OCI-LY7 (cell line): ENCODE results near the gene CAPN9. TPM values are rescaled to one million over a fixed set of nuclear protein-coding genes. Genes with fewer than 3 reads are reported as not detected.
"Not testable (repeated sequence)": the region's sequence is repeated elsewhere in the genome, so short reads cannot be mapped to it uniquely, and the experiment has no call there.

ENCODE experiments used
- BruUV-seq: library from RNA; stranded (reverse); fragments of 400-500 nt; replicated peaks from 2 replicates; lab custom pipeline; 2021; lab: Mats Ljungman, UMichigan
- CTCF ChIA-PET: fragments of 300-600 bp; sonication (Branson Sonifier 250); formaldehyde crosslinking; loops from one replicate; lab custom pipeline; 2022; ENCODE audit warnings: antibody characterized with exemption; ENCODE audit not compliant: unreplicated experiment; lab: Charles Lee
- POLR2A ChIA-PET: fragments of 300-600 bp; sonication (Branson Sonifier 250); formaldehyde crosslinking; loops from one replicate; lab custom pipeline; 2022; ENCODE audit warnings: antibody characterized with exemption; lab: Charles Lee
- DNase-seq: peaks from one replicate; pipeline ENCODE4 v3.0.0-alpha.2; 2015; ENCODE audit warnings: low spot score
- H2AFZ ChIP-seq: fragments of 200-600 bp; sonication (generic), shearing (Covaris generic); 2 replicates; pipeline ENCODE4 v1.6.1; 2014; ENCODE audit warnings: mild to moderate bottlenecking, antibody characterized with exemption, low read length, moderate library complexity
- H3K27ac ChIP-seq: fragments of 200-600 bp; sonication (generic); 2 replicates; pipeline ENCODE4 v1.5.1; 2014; ENCODE audit warnings: mixed run types, low read depth, mild to moderate bottlenecking, moderate library complexity, low read length, inconsistent platforms; ENCODE audit not compliant: poor library complexity, severe bottlenecking
- H3K36me3 ChIP-seq: fragments of 200-600 bp; sonication (generic); 2 replicates; pipeline ENCODE4 v1.6.1; 2014; ENCODE audit warnings: mild to moderate bottlenecking, antibody characterized with exemption, low read length, moderate library complexity, mixed read lengths; ENCODE audit not compliant: insufficient read depth
- H3K4me1 ChIP-seq: fragments of 200-600 bp; sonication (generic); 2 replicates; pipeline ENCODE4 v1.5.1; 2014; ENCODE audit warnings: mild to moderate bottlenecking, low read length; ENCODE audit not compliant: insufficient read depth, poor library complexity, severe bottlenecking
- H3K4me2 ChIP-seq: fragments of 200-600 bp; sonication (generic); 2 replicates; pipeline ENCODE4 v1.6.1; 2014; ENCODE audit warnings: mild to moderate bottlenecking, low read length
- H3K4me3 ChIP-seq: fragments of 200-600 bp; sonication (generic); 2 replicates; pipeline ENCODE4 v1.5.1; 2014; ENCODE audit warnings: mild to moderate bottlenecking, low read depth, low read length; ENCODE audit not compliant: poor library complexity, severe bottlenecking
- H3K79me2 ChIP-seq: fragments of 200-600 bp; sonication (generic); 2 replicates; pipeline ENCODE4 v1.6.1; 2016; ENCODE audit warnings: low read depth, mild to moderate bottlenecking, low read length, moderate library complexity, mixed read lengths; ENCODE audit not compliant: insufficient read depth
- H3K9me2 ChIP-seq: fragments of 200-600 bp; sonication (generic); 2 replicates; pipeline ENCODE4 v1.6.1; 2016; ENCODE audit warnings: mild to moderate bottlenecking, low read length, mixed read lengths; ENCODE audit not compliant: insufficient read depth
- H3K9me3 ChIP-seq: fragments of 200-600 bp; sonication (generic); 2 replicates; pipeline ENCODE4 v1.6.1; 2014; ENCODE audit warnings: mild to moderate bottlenecking, mixed run types, low read length, mixed read lengths
- H4K20me1 ChIP-seq: fragments of 200-600 bp; sonication (generic); 2 replicates; pipeline ENCODE4 v1.6.1; 2014; ENCODE audit warnings: mild to moderate bottlenecking, antibody characterized with exemption, low read length, moderate library complexity, mixed read lengths; ENCODE audit not compliant: insufficient read depth
- CTCF ChIP-seq: fragments of 200-600 bp; sonication (generic); conservative IDR thresholded peaks from 2 replicates; pipeline ENCODE4 v1.5.1; 2014; ENCODE audit warnings: mild to moderate bottlenecking, antibody characterized with exemption, low read length, moderate library complexity, mixed read lengths
- EZH2phosphoT487 ChIP-seq: fragments of 200-600 bp; sonication (generic); IDR thresholded peaks from 2 replicates; pipeline ENCODE4 v1.6.1; 2018; ENCODE audit warnings: low read depth, borderline replicate concordance, mild to moderate bottlenecking, mixed run types, antibody characterized with exemption, low read length, moderate library complexity, mixed read lengths
- intact Hi-C: fragments of 100-400 bp; cut with micrococcal nuclease; formaldehyde crosslinking; loops from one replicate; pipeline ENCODE4 v1.10.0; 2022; ENCODE audit not compliant: unreplicated experiment
- total RNA-seq, 2 experiments: library from RNA; depleted of rRNA in 1 of 2; stranded (reverse); fragments of >200 nt in 1 of 2; shearing (Covaris generic) in 1 of 2; gene quantifications; 2 replicates each; pipeline ENCODE4 v1.2.3, GENCODE V29; 2014 to 2022

Gene CAPN9
- total RNA-seq, 2 experiments from 2014 or later, result not detected

- Histone ChIP-seq H3K9me3 (no peaks in the 10 kb centered on the region), H3K36me3 (no peaks in the 10 kb centered on the region), H3K27ac (no peak overlapping the region), H2AFZ (no peak overlapping the region), H4K20me1 (no peaks in the 10 kb centered on the region), H3K9me2 (no peaks in the 10 kb centered on the region), H3K4me2 (no peak overlapping the region), H3K4me1 (no peaks in the 10 kb centered on the region), H3K4me3 (no peak overlapping the region), H3K79me2 (no peaks in the 10 kb centered on the region)
- DNase-seq, result no peak
- intact Hi-C loops, result no loop called here
- TF ChIP-seq EZH2phosphoT487 (no peak), CTCF (no peak)
- BruUV-seq, result no TSS peak
- CTCF ChIA-PET, result no interaction called here
- POLR2A ChIA-PET, result interaction anchor here (0.7 kb wide), 1 partner anchor 56 kb away, joined by 3 read pairs; no protein-coding TSS in a partner anchor
Observed at GRCh38 chr1:230717251-230717650, 29.9 kb upstream of the CAPN9 start.

GRCh38 chr1:230721849-230722522, 25.2 kb upstream of the CAPN9 start:
- CTCF ChIA-PET, H3K79me2 ChIP-seq, BruUV-seq, H2AFZ ChIP-seq, H3K9me3 ChIP-seq, H3K4me2 ChIP-seq, intact Hi-C loops, H3K9me2 ChIP-seq, H3K4me3 ChIP-seq, H3K4me1 ChIP-seq, H3K36me3 ChIP-seq, DNase-seq, H3K27ac ChIP-seq, H4K20me1 ChIP-seq: not testable (repeated sequence)
- POLR2A ChIA-PET, result interaction anchor here (0.7 kb wide), 1 partner anchor 11 kb away, joined by 3 read pairs; no protein-coding TSS in a partner anchor

- Histone ChIP-seq H2AFZ (no peak overlapping the region), H3K4me2 (no peak overlapping the region), H3K79me2 (no peaks in the 10 kb centered on the region), H3K4me3 (no peak overlapping the region), H3K4me1 (no peaks in the 10 kb centered on the region), H3K27ac (no peak overlapping the region), H3K36me3 (no peaks in the 10 kb centered on the region), H3K9me3 (no peaks in the 10 kb centered on the region), H3K9me2 (no peaks in the 10 kb centered on the region), H4K20me1 (no peaks in the 10 kb centered on the region)
- POLR2A ChIA-PET, result no interaction called here
- TF ChIP-seq CTCF (no peak), EZH2phosphoT487 (no peak)
- no TSS peak for BruUV-seq
- intact Hi-C loops, result no loop called here
- CTCF ChIA-PET, result no interaction called here
- DNase-seq, result no peak
Observed at GRCh38 chr1:230725256-230726012, 21.8 kb upstream of the CAPN9 start.
